Retinal pigment epithelial cell (primary cell): Measurements from ENCODE around the gene GPR39.

ENCODE experiments used
- DNase-seq: peaks from one replicate; pipeline ENCODE4 v3.0.0-alpha.2; 2010; ENCODE audit warnings: low read depth
- H3K4me3 ChIP-seq: 2 replicates; pipeline ENCODE4 v1.5.1; 2011; ENCODE audit warnings: mild to moderate bottlenecking, low read length, control low read depth, moderate library complexity
- TF ChIP-seq, protein P1 (sequence below): conservative IDR thresholded peaks from 2 replicates; pipeline ENCODE4 v1.5.1; 2011; ENCODE audit warnings: low read depth, low read length, control low read depth, inconsistent platforms

Gene GPR39

DNA sequence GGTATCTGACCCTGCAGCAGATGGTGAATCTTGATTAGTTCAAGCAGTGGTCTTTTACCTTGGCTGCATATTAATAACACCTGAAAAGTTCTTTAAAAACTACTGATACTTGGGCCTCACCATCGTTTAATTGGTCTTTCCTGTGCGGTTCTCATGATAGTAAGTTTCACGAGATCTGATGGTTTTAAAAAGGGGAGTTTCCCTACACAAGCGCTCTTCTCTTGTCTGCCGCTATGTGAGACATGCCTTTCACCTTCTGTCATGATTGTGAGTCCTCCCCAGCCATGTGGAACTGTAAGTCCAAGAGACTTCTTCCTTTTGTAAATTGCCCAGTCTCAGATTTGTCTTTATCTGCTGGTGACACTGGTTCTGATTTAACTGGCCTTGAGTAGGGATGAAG is 151.1 kb downstream of the GPR39 start:
- TF ChIP-seq, protein P1, sequence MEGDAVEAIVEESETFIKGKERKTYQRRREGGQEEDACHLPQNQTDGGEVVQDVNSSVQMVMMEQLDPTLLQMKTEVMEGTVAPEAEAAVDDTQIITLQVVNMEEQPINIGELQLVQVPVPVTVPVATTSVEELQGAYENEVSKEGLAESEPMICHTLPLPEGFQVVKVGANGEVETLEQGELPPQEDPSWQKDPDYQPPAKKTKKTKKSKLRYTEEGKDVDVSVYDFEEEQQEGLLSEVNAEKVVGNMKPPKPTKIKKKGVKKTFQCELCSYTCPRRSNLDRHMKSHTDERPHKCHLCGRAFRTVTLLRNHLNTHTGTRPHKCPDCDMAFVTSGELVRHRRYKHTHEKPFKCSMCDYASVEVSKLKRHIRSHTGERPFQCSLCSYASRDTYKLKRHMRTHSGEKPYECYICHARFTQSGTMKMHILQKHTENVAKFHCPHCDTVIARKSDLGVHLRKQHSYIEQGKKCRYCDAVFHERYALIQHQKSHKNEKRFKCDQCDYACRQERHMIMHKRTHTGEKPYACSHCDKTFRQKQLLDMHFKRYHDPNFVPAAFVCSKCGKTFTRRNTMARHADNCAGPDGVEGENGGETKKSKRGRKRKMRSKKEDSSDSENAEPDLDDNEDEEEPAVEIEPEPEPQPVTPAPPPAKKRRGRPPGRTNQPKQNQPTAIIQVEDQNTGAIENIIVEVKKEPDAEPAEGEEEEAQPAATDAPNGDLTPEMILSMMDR: no peak
- DNase-seq: no peak
- H3K4me3 ChIP-seq: no peak overlapping the region

DNA sequence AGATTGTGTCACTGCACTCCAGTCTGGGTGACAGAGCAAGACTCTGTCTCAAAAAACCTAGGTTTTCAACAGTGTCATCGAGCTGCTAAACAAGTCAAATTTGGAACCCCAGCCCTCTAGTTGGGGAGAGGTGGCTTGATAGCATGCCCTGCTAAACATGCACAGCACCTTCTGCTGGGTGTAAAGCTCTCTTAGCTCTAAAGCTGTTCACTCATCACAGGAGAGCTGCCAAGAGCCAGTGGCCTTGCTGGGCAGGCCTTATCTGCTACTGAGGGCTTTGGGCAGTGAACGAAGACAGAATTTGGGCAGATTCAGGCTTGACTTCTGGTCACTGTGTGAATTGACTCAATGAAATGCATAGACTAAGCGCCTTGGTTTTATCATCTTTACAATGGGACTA is 152.1 kb downstream of the GPR39 start:
- DNase-seq: no peak
- no peak overlapping the region for H3K4me3 ChIP-seq
- TF ChIP-seq, protein P1: no peak

DNA sequence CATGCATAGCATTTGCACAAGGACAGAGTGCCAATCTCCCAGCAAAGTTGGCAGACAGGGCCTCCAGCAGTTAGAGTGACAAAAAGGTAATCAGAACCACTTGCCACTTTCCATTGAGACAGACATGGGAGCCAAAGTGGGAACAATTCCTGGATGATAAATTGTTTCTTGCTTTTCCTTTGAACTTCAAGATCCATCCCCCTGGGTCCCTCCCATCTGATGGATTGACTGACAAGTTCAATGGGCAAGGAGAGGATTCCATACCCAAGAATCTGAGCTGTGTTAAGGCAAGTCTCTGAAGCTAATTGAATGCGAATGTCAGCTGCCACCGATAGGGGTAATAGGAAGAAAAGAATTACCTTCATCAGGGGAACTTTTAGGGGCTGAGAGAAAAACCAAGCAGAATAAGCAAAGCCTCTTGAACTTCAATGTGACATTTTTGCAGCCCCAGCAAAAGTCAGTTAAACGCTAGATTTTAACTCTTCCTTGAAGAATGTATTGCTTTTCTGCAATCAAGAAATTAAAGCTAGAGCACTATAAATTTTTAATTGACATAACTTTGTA is 156.9 kb downstream of the GPR39 start:
- no peak overlapping the region for H3K4me3 ChIP-seq
- DNase-seq: no peak
- TF ChIP-seq, protein P1: no peak

DNA sequence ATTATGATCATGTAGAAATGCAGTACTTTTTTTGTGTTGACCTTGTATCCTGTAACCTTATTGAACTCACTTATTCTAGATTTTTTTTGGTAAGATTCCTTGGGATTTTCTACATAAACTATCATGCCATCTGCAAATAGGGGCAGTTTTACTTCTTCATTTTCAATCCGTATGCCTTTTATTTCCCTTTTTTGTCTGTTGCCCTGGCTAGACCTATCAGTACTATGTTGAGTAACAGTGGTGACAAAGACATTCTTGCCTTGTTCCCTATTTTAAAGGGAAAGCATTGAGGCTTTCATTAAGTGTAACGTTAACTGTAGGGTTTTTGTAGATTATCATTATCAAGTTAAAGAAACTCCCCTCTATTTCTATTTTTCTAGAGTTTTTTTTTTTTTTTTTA is 161.1 kb downstream of the GPR39 start:
- TF ChIP-seq, protein P1: no peak
- DNase-seq: no peak
- H3K4me3 ChIP-seq: no peak overlapping the region

DNA sequence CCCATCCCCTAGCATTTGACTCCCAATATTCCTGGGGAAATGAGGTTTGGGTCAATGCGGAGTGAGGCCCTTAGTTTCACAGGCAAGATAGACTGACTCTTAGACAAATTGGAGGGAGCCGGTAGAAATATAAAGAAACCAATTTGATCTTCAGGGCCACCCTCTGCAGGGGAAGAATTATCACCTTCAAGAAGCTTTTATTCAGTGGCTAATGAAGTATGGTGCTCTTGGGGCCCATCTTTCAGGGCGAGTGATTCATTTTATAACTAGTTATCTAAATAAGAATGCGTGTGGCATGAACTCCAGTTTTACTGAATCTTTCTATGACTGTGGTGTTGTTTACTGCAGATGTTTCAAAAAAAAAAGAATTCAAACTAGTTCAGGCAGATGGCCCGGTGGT is 165.0 kb downstream of the GPR39 start:
- DNase-seq: no peak
- H3K4me3 ChIP-seq: no peak overlapping the region
- TF ChIP-seq, protein P1: no peak

DNA sequence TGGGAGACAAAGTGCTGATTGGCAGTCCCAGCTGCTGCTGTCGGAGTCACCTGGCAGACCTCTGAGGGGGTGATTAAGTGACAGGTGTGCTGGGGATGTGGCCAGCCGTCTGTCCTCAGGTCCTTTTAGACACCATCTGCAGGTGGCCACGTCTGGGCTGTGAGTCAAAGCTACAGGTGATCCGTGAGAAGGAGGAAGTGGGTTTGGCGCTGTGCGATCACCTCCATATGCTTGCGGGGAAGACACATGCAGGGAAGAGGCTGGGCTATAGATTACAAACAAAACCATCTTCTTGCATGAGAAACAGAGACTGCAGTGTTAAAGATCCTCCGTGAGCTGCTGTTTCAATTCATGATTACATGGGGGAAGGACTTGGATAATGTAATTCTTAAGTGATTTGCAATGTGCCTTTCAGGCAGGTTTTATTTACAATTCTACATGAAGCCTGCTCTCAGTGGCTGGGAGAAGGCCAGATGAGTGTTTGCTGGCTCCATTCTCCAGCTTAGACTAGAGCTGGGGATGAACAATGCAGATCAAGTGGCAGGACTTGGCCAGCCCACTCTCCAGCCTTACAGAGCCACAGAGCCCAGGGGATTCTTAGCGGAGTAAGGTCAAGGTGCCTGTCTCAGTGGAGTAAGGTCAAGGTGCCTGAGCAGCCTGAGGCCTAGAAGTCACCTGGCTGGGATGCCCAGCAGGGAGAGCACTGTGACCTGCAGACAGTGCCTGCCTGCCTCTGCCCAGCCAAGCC is 165.6 kb downstream of the GPR39 start:
- TF ChIP-seq, protein P1: no peak
- DNase-seq: no peak
- no peak overlapping the region for H3K4me3 ChIP-seq
